ENCODE data around the gene MRPL53. TPM values are rescaled to one million over a fixed set of nuclear protein-coding genes. Genes with fewer than 3 reads are reported as not detected.

The MRPL53 gene
- total and polyA plus RNA-seq, 2 of the 4 experiments (the other 2 are of a cell fraction), result 5.2 to 39.0 TPM

GRCh38 chr2:74507145-74507925, 34.9 kb upstream of the MRPL53 start, which contains the start of gene PCGF1:
TSS of gene PCGF1 (minus strand) at chr2:74507695. CDS start at chr2:74507668, 27 bp downstream.
- 1% methylated on average over 29 of the region's 56 CpGs; no CpG with 5 or more reads in 1 of the 2 experiments for WGBS, 2 experiments (ENCODE audit: extremely low coverage in 2 of 2, insufficient read length in 1 of 2)
- dilution Hi-C loops (cut with HindIII; ENCODE audit: low sequenced_read_pairs, unreplicated experiment), result no loop called here
- Histone ChIP-seq H3K36me3 (ENCODE audit: control insufficient read depth, insufficient read depth, low read length) (peaks cover 16% of the 10 kb centered on the region), H2AK9ac (replicated peaks; ENCODE audit: low read depth, low read length, poor library complexity) (peak within 1 kb of the TSS; percentile 92), H2AK5ac (ENCODE audit: low read depth, low read length) (peak within 1 kb of the TSS; percentile 99), H2AFZ (replicated peaks; ENCODE audit: low read length, poor library complexity) (peak within 1 kb of the TSS; percentile 100), H2BK20ac (ENCODE audit: low read depth, low read length) (peak within 1 kb of the TSS; percentile 95), H3K4me2 (ENCODE audit: low read depth, low read length) (peak within 1 kb of the TSS; percentile 84), H3K4me1 (ENCODE audit: control insufficient read depth, insufficient read depth, low read length) (peaks cover 18% of the 10 kb centered on the region), H2BK15ac (ENCODE audit: low read depth, low read length) (peak within 1 kb of the TSS; percentile 100), H3K27ac (ENCODE audit: insufficient read depth, low read length) (peak within 1 kb of the TSS; percentile 93), H3K79me1 (ENCODE audit: low read depth in 1 of 2, low read length in 2 of 2) (peaks cover 12 to 38% of the 10 kb centered on the region in 2 experiments), H4K20me1 (ENCODE audit: insufficient read depth, low read length) (no peaks in the 10 kb centered on the region), H4K8ac (ENCODE audit: low read depth in 2 of 2, low read length in 2 of 2) (peak within 1 kb of the TSS; percentile 91 to 100), H3K18ac (ENCODE audit: low read depth, low read length) (peak within 1 kb of the TSS; percentile 100), H3K4ac (ENCODE audit: low read depth, low read length) (peak within 1 kb of the TSS; percentile 100), H3K9me3 (ENCODE audit: control insufficient read depth, insufficient read depth, low read length) (no peaks in the 10 kb centered on the region), H3K9ac (ENCODE audit: low read depth, low read length) (peak within 1 kb of the TSS; percentile 97), H3K56ac (ENCODE audit: extremely low read depth, insufficient read depth, low read length) (peak within 1 kb of the TSS; percentile 99), H3K14ac (replicated peaks; ENCODE audit: low read depth, low read length) (peak within 1 kb of the TSS; percentile 100), H2BK120ac (ENCODE audit: low read depth, low read length) (peak within 1 kb of the TSS; percentile 100), H3K27me3 (ENCODE audit: control insufficient read depth, insufficient read depth, low read length) (peaks cover 18% of the 10 kb centered on the region), H2BK5ac (ENCODE audit: low read depth, low read length, poor library complexity, severe bottlenecking) (peak within 1 kb of the TSS; percentile 100), H4K91ac (ENCODE audit: insufficient read depth, low read depth, low read length) (peak within 1 kb of the TSS; percentile 100), H3K4me3 (ENCODE audit: insufficient read depth, low read depth, low read length) (peak within 1 kb of the TSS; percentile 75), H3K9me1 (ENCODE audit: insufficient read depth, low read length) (peaks cover 9% of the 10 kb centered on the region), H3K23ac (ENCODE audit: low read depth, low read length) (peak within 1 kb of the TSS; percentile 100), H4K5ac (ENCODE audit: low read depth, low read length) (peak within 1 kb of the TSS; percentile 100)
- no TSS peak for BruUV-seq (replicated peaks)
- ChIA-PET CTCF (interaction anchor here (0.7 kb wide), 1 partner anchor 79 kb away, joined by 3 read pairs; no protein-coding TSS in a partner anchor), POLR2A (ENCODE audit: unreplicated experiment) (no interaction called here)
- intact Hi-C loops (cut with micrococcal nuclease), result loop anchor here (2.0 kb wide), 1 partner anchor 47 kb away; the partner anchor contains the start of gene DOK1
- ATAC-seq (ENCODE audit: low read depth), result peak; percentile 91
- DNase-seq, result peak; percentile 97
- in situ Hi-C loops (cut with MboI; ENCODE audit: low sequenced_read_pairs), result no loop called here
- TF ChIP-seq MAZ (IDR thresholded peaks at IDR 0.05; ENCODE audit: borderline replicate concordance, low read depth, low read length) (0 out of 2 replicates have a peak, but pooled peaks have one; percentile 30), ELK1 (IDR thresholded peaks at IDR 0.05; ENCODE audit: borderline replicate concordance, low read depth, low read length) (no peak), NFE2L2 (IDR thresholded peaks at IDR 0.05; ENCODE audit: low read depth, low read length) (no peak), RAD21 (IDR thresholded peaks at IDR 0.05; ENCODE audit: low read length) (no peak), RFX5 (IDR thresholded peaks at IDR 0.05; ENCODE audit: low read depth, low read length) (no peak), CTCF (conservative IDR thresholded peaks at IDR 0.05; ENCODE audit: low read depth, low read length) (peak; percentile 44), BHLHE40 (IDR thresholded peaks at IDR 0.05; ENCODE audit: low read depth, low read length) (peak; percentile 72), POLR2A (IDR thresholded peaks at IDR 0.05; ENCODE audit: low read depth, low read length) (peak; percentile 81), SMC3 (IDR thresholded peaks at IDR 0.05; ENCODE audit: low read depth, low read length) (peak; percentile 23; the same call in 1 of the 2 replicates), CHD1 (IDR thresholded peaks at IDR 0.05; ENCODE audit: low read depth, low read length) (no peak), FOS (IDR thresholded peaks at IDR 0.05; ENCODE audit: low read depth, low read length) (no peak), CEBPB (IDR thresholded peaks at IDR 0.05; ENCODE audit: low read depth, low read length) (peak; percentile 83), MXI1 (IDR thresholded peaks at IDR 0.05; ENCODE audit: borderline replicate concordance, low read depth, low read length) (peak; percentile 51; the same call in 1 of the 2 replicates)
- TF ChIP-seq, protein P1, sequence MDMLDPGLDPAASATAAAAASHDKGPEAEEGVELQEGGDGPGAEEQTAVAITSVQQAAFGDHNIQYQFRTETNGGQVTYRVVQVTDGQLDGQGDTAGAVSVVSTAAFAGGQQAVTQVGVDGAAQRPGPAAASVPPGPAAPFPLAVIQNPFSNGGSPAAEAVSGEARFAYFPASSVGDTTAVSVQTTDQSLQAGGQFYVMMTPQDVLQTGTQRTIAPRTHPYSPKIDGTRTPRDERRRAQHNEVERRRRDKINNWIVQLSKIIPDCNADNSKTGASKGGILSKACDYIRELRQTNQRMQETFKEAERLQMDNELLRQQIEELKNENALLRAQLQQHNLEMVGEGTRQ (IDR thresholded peaks at IDR 0.05; ENCODE audit: low read depth, low read length), result peak; percentile 64
